Hematopoietic multipotent progenitor cell treated with erythropoietin and hydrocortisone succinate and interleukin-3 and kit ligand, for 17 days (in vitro differentiated cells): ENCODE measurements around the gene MFRP.

Experiments used
- DNase-seq: peaks from one replicate; pipeline ENCODE4 v3.0.0-alpha.2; 2015; ENCODE audit warnings: low spot score

The MFRP gene

DNA sequence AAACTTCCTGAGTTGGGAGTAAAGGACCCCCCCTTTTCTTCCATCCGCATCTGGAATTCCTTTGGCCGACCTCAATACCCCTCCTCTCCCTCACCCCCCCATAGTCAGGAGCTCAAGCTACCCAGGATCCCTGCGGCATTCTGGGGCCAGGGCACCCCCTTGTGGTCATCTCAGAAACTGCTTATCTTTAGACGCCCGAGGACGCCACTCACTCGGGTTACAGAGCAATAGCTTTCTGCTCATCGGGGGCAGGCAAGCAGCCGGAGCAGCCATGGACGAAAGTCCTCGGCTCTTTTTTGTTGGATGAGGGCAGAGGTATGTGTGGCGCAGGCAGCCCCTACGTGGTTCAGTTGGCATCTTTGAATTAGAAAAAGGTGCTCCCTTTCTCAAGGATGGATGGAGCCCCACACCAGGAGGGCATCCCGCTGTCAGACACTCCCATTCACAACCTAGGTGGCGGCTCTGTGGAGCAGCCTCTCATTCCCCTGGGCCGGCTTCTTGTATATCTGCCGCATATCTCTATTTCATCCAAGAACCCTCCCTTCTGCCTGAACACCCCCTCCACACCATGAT, 8.1 kb downstream of the MFRP start:
- peak; percentile 79 for DNase-seq

DNA sequence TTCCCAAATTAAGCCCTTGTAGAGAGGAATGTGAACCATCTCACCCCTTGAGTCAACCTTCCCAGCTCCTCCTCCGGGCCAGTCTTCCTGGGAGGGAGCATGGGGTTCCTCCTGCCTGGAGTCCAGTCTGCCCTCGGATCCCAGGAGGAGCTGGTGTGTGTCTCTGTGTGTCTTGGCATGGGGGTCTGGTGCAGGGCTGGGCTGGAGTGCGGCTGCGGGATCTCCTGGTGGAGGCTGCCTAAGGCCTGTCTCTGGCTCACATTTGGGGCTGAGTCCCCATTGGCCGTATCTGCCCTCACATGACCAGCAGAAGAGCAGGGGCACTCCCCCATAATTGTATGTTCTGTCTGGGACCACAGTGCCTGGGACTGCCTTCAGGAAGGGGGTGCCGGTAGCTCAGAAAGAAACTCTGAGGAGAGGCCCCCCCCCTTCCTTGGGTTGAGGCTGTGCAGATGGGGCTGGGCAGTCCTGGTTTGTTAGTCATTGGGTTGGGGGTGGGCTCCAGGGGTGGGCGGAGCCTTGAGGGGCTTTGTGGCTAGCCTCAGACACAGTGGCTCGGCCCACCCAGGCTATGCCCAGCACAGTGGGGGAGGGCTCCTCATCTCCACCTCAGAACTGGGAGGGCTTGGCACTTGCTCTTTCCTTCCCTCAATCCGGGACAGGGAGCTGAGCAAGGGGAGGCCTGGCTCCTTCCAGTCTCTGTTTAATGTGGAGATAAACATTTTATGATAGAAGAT, 8.8 kb downstream of the MFRP start:
- no peak for DNase-seq

GRCh38 chr11:119336744-119337469, 9.6 kb downstream of the MFRP start:
- no peak for DNase-seq

DNA sequence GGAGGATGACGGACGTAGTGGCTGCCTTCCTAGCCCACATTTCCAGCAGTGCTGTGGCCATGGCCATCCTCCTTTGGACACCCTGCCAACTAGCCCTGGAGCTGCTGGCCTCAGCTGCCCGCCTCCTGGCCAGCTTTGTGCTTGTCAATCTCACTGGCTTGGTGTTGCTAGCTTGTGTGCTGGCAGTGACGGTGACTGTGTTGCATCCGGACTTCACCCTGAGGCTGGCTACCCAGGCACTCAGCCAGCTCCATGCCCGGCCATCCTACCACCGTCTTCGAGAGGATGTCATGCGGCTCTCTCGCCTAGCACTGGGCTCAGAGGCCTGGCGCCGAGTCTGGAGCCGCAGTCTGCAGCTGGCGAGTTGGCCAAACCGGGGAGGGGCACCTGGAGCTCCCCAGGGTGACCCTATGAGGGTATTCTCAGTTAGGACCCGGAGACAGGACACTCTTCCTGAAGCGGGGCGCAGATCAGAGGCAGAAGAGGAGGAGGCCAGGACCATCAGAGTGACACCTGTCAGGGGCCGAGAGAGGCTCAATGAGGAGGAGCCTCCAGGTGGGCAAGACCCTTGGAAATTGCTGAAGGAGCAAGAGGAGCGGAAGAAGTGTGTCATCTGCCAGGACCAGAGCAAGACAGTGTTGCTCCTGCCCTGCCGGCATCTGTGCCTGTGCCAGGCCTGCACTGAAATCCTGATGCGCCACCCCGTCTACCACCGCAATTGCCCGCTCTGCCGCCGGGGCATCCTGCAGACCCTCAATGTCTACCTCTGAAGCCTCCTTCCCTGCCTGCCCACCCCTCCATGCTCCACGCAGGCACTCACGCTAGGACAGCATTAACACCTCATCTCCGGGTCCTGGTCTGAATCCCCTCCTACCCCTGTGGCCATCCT, 10.6 kb downstream of the MFRP start:
- no peak for DNase-seq

GRCh38 chr11:119335091-119335654, 11.3 kb downstream of the MFRP start:
- DNase-seq = no peak

- peak; percentile 97 for DNase-seq
Observed at GRCh38 chr11:119334174-119334930, 12.2 kb downstream of the MFRP start, which contains the start of gene RNF26. Gene RNF26 (plus strand): TSS chr11:119334527. CDS start chr11:119335123, 596 bp downstream.

DNA sequence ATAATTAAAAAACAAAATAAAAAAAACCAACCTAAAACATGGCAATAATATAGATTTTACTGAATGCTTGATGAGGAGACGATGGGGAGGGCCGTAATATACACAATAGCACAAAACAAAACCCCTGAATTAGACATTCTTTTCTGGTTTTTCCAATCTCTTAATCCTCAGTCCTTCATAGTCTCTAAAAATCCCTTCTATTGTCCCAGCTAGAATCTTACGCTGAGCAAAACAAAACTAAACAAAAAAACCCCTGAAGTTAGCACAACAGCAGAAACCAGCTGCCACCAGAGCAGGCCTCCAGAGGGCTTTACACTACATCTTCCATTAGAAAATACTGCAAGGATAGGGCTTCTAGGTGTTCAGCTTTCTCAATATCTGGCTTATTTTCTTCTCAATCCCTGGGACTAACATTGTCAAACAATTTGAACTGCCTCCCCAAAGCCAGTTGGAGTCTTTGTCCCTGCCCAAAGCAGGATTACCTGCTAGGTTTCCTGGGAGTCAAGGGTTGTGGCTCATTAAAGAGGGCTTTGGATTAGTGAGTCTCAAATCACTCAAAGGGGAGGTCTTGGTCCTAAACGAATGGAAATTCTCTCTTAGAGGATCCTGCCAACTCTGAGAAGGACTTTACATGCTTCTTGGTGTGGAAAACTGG, 14.3 kb downstream of the MFRP start:
- no peak for DNase-seq

GRCh38 chr11:119330237-119330636, 16.3 kb downstream of the MFRP start:
- no peak for DNase-seq

GRCh38 chr11:119329320-119329719, 17.2 kb downstream of the MFRP start:
- no peak for DNase-seq

DNA sequence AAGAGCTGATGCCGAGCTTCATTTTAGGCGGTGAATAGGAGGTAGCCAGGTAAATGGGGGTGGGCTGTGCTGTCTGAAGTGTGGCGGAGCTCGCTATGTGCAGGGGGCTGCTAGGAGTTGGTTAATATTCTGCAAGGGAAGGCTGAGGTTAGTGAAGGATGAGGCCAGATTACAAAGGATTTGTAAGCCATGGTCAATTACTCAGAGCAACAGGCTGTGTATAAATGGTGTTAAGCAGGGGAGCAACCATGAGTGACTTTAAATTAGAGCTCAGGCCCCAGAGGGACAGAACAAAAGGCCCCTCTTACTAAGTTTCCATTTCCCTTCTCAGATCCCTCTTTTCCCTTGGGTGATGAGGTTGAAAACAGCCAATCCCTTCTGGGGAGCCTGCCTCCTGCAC, 22.3 kb downstream of the MFRP start:
- DNase-seq = no peak

GRCh38 chr11:119323532-119324033, 22.9 kb downstream of the MFRP start:
- peak; percentile 73 for DNase-seq

GRCh38 chr11:119322921-119323531, 23.5 kb downstream of the MFRP start:
- DNase-seq = no peak

DNA sequence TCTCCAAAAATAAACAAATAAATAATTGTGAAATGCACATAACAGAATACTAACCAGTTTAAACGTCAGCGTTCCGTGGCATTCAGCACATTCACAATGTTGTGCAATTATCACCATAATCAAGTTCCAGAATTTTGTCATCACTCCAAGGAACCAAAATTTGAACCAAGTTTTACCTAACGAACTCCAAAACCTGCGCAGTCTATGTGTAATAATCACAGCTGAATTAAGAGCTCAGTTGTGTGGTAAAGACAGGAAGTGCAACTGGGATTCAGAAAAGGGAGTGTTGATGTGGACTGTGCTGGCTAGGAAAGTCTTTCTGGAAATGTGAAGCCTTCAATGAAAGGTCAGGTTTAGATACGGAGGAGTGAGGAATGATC, 24.2 kb downstream of the MFRP start:
- DNase-seq = no peak

- DNase-seq = no peak
Observed at GRCh38 chr11:119320776-119321524, 25.6 kb downstream of the MFRP start.

DNA sequence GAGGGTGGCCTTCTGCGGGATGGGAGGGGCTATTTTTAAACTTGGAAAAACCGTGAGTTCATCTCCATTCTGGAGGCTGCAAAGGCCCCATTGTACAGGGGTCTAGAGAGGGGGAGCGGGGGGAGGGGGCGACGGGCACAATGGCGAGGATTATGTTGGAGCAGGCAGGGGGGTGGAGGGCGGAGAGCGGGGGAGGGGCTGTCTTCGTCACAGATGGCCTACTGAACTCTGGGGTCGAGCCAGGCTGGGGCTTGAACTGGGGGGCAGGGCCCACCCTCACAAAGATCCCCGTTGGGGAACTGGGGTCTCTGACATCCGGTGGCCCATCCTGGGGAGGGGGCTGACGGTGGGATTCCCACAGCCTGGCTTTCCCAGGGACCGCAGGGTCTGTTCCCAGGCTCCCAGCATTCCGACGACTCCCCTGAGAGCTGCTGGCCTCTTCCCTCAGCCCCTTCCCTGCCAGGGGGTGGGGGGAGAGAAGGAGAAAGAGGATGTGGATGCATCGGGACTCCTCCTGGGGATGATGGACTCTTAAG, 26.2 kb downstream of the MFRP start:
- DNase-seq = no peak

GRCh38 chr11:119319700-119320239, 26.7 kb downstream of the MFRP start:
- no peak for DNase-seq

DNA sequence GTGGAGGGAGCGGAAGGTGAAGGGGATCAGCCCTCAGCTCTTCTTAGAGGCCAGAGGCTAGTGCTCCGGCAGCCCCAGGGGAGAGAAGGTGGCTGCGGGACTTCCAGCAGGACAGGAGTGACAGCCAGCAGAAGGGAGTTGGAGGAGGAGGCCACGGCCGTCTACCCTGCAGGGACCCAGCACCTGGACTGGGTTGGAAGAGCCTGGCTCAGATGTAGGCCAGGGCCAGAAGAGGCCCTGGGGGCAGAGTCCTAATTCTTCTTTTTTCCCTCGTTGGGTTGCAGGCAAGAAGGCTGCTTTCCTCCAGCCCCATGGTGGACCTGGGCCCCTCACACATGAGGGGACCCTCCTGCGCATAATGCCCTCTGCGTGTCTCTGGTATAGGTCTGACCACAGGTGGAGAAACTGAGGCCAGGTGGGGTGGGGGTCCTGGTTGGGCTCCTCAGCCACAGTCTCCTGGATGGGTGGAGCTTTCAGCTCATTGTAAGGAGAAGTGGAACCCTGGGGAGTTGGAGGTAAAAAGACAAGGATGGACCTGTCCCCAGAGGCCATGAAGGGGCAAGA, 27.3 kb downstream of the MFRP start:
- DNase-seq = no peak
